OCI-LY7 (cell line): ENCODE results near the gene CNIH2. TPM values are rescaled to one million over a fixed set of nuclear protein-coding genes. Genes with fewer than 3 reads are reported as not detected.
A peak's percentile ranks its signal among the peaks of the same experiment; 100 is the strongest.

Experiments
- BruUV-seq: library from RNA; stranded (reverse); fragments of 400-500 nt; replicated peaks from 2 replicates; lab custom pipeline; 2021; lab: Mats Ljungman, UMichigan
- CTCF ChIA-PET: fragments of 300-600 bp; sonication (Branson Sonifier 250); formaldehyde crosslinking; loops from one replicate; lab custom pipeline; 2022; ENCODE audit warnings: antibody characterized with exemption; ENCODE audit not compliant: unreplicated experiment; lab: Charles Lee
- POLR2A ChIA-PET: fragments of 300-600 bp; sonication (Branson Sonifier 250); formaldehyde crosslinking; loops from one replicate; lab custom pipeline; 2022; ENCODE audit warnings: antibody characterized with exemption; lab: Charles Lee
- DNase-seq: peaks from one replicate; pipeline ENCODE4 v3.0.0-alpha.2; 2015; ENCODE audit warnings: low spot score
- H2AFZ ChIP-seq: fragments of 200-600 bp; sonication (generic), shearing (Covaris generic); 2 replicates; pipeline ENCODE4 v1.6.1; 2014; ENCODE audit warnings: mild to moderate bottlenecking, antibody characterized with exemption, low read length, moderate library complexity
- H3K27ac ChIP-seq: fragments of 200-600 bp; sonication (generic); 2 replicates; pipeline ENCODE4 v1.5.1; 2014; ENCODE audit warnings: mixed run types, low read depth, mild to moderate bottlenecking, moderate library complexity, low read length, inconsistent platforms; ENCODE audit not compliant: poor library complexity, severe bottlenecking
- H3K36me3 ChIP-seq: fragments of 200-600 bp; sonication (generic); 2 replicates; pipeline ENCODE4 v1.6.1; 2014; ENCODE audit warnings: mild to moderate bottlenecking, antibody characterized with exemption, low read length, moderate library complexity, mixed read lengths; ENCODE audit not compliant: insufficient read depth
- H3K4me1 ChIP-seq: fragments of 200-600 bp; sonication (generic); 2 replicates; pipeline ENCODE4 v1.5.1; 2014; ENCODE audit warnings: mild to moderate bottlenecking, low read length; ENCODE audit not compliant: insufficient read depth, poor library complexity, severe bottlenecking
- H3K4me2 ChIP-seq: fragments of 200-600 bp; sonication (generic); 2 replicates; pipeline ENCODE4 v1.6.1; 2014; ENCODE audit warnings: mild to moderate bottlenecking, low read length
- H3K4me3 ChIP-seq: fragments of 200-600 bp; sonication (generic); 2 replicates; pipeline ENCODE4 v1.5.1; 2014; ENCODE audit warnings: mild to moderate bottlenecking, low read depth, low read length; ENCODE audit not compliant: poor library complexity, severe bottlenecking
- H3K79me2 ChIP-seq: fragments of 200-600 bp; sonication (generic); 2 replicates; pipeline ENCODE4 v1.6.1; 2016; ENCODE audit warnings: low read depth, mild to moderate bottlenecking, low read length, moderate library complexity, mixed read lengths; ENCODE audit not compliant: insufficient read depth
- H3K9me2 ChIP-seq: fragments of 200-600 bp; sonication (generic); 2 replicates; pipeline ENCODE4 v1.6.1; 2016; ENCODE audit warnings: mild to moderate bottlenecking, low read length, mixed read lengths; ENCODE audit not compliant: insufficient read depth
- H3K9me3 ChIP-seq: fragments of 200-600 bp; sonication (generic); 2 replicates; pipeline ENCODE4 v1.6.1; 2014; ENCODE audit warnings: mild to moderate bottlenecking, mixed run types, low read length, mixed read lengths
- H4K20me1 ChIP-seq: fragments of 200-600 bp; sonication (generic); 2 replicates; pipeline ENCODE4 v1.6.1; 2014; ENCODE audit warnings: mild to moderate bottlenecking, antibody characterized with exemption, low read length, moderate library complexity, mixed read lengths; ENCODE audit not compliant: insufficient read depth
- EZH2phosphoT487 ChIP-seq: fragments of 200-600 bp; sonication (generic); IDR thresholded peaks from 2 replicates; pipeline ENCODE4 v1.6.1; 2018; ENCODE audit warnings: low read depth, borderline replicate concordance, mild to moderate bottlenecking, mixed run types, antibody characterized with exemption, low read length, moderate library complexity, mixed read lengths
- intact Hi-C: fragments of 100-400 bp; cut with micrococcal nuclease; formaldehyde crosslinking; loops from one replicate; pipeline ENCODE4 v1.10.0; 2022; ENCODE audit not compliant: unreplicated experiment
- total RNA-seq, 2 experiments: library from RNA; depleted of rRNA in 1 of 2; stranded (reverse); fragments of >200 nt in 1 of 2; shearing (Covaris generic) in 1 of 2; gene quantifications; 2 replicates each; pipeline ENCODE4 v1.2.3, GENCODE V29; 2014 to 2022
- TF ChIP-seq, protein P1 (sequence below): fragments of 200-600 bp; sonication (generic); conservative IDR thresholded peaks from 2 replicates; pipeline ENCODE4 v1.5.1; 2014; ENCODE audit warnings: mild to moderate bottlenecking, antibody characterized with exemption, low read length, moderate library complexity, mixed read lengths

Gene CNIH2
- total RNA-seq, 2 experiments from 2014 or later: 0.60 to 2.7 TPM

DNA sequence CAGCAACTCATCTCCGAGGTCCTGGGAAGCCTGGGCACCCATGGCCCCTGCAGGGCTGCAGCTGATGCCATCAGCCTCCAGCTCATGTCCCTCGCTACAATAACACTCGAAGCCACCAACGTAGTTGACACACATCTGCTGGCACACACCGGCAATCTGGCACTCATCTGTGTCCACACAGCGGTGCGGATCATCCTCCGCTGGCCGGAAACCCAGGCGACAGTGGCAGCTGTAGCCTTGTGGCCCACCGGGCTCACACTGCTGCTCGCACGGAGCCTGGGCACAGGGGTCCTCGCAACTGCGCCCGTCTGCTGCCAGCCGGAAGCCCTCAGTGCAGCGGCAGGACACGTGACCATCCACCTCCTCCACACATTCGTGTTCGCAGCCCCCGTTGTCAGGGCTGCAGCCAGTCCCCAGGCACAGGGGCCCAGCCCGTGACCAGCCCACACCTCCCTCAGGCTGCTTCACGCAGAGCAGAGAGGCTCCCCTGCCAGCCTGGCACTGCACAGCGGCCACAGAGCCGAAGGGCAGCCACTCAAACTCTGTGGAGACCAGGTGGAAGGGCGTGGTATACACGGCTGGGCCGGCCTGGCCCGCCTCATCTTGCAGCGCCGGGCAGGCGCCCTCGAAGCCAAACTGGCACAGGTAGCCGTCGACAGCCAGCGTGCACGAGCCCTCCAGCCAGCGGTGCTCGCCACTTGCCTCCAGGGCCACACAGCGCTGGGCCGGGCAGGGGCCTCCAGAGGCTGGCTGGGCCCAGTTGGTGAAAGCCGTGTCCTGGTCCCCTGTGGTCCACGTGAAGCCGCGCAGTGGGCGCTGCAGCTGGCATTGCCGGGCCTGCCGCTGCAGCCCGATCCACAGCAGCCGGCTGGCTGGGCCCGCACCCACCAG is 38.2 kb downstream of the CNIH2 start:
- no peaks in the 10 kb centered on the region for H3K9me2 ChIP-seq
- no peak overlapping the region for H3K27ac ChIP-seq
- no peaks in the 10 kb centered on the region for H4K20me1 ChIP-seq
- H3K36me3 ChIP-seq: no peaks in the 10 kb centered on the region
- no TSS peak for BruUV-seq
- H3K4me1 ChIP-seq: peaks cover 42% of the 10 kb centered on the region
- H3K4me3 ChIP-seq: no peak overlapping the region
- H3K79me2 ChIP-seq: no peaks in the 10 kb centered on the region
- H3K4me2 ChIP-seq: no peak overlapping the region
- intact Hi-C loops: no loop called here
- POLR2A ChIA-PET: no interaction called here
- CTCF ChIA-PET: no interaction called here
- H3K9me3 ChIP-seq: no peaks in the 10 kb centered on the region
- TF ChIP-seq, protein P1, sequence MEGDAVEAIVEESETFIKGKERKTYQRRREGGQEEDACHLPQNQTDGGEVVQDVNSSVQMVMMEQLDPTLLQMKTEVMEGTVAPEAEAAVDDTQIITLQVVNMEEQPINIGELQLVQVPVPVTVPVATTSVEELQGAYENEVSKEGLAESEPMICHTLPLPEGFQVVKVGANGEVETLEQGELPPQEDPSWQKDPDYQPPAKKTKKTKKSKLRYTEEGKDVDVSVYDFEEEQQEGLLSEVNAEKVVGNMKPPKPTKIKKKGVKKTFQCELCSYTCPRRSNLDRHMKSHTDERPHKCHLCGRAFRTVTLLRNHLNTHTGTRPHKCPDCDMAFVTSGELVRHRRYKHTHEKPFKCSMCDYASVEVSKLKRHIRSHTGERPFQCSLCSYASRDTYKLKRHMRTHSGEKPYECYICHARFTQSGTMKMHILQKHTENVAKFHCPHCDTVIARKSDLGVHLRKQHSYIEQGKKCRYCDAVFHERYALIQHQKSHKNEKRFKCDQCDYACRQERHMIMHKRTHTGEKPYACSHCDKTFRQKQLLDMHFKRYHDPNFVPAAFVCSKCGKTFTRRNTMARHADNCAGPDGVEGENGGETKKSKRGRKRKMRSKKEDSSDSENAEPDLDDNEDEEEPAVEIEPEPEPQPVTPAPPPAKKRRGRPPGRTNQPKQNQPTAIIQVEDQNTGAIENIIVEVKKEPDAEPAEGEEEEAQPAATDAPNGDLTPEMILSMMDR: no peak
- TF ChIP-seq EZH2phosphoT487: no peak
- H2AFZ ChIP-seq: no peak overlapping the region
- DNase-seq: no peak

DNA sequence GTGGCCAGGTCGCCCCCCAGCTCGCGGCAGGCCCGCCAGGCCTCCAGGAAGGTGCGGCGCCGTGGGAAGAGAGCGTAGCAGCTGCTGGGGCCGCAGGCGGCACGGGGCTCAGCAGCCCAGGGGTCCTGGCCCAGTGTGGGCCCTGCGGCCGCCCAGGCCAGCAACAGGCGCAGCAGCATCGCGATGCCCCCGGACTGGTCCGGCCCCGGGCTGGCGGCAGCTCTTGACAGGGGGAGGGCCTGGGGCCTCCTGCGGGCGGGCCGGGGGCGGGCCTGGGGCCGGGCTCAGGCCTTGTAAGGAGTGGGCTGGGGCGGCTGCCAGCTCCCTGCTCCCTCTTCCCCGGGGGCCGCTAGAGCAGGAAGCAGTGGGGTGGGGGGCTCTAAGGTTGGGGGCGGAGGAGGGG is 38.9 kb downstream of the CNIH2 start, which contains the start of gene CD248:
Gene CD248, minus strand, starts transcription at position 196 of the 403 bp plus-strand sequence. Its CDS starts 17 bp downstream, at position 179.
- H2AFZ ChIP-seq: peak within 1 kb of the TSS; percentile 83
- no peaks in the 10 kb centered on the region for H3K9me2 ChIP-seq
- intact Hi-C loops: no loop called here
- BruUV-seq: no TSS peak
- no peaks in the 10 kb centered on the region for H3K79me2 ChIP-seq
- H4K20me1 ChIP-seq: no peaks in the 10 kb centered on the region
- CTCF ChIA-PET: interaction anchor here (1.0 kb wide), 1 partner anchor 50 kb away, joined by 4 read pairs; no protein-coding TSS in a partner anchor
- DNase-seq: no peak
- TF ChIP-seq, protein P1: no peak
- TF ChIP-seq EZH2phosphoT487: no peak
- peaks cover 38% of the 10 kb centered on the region for H3K4me1 ChIP-seq
- no peaks in the 10 kb centered on the region for H3K36me3 ChIP-seq
- peak within 1 kb of the TSS; percentile 83 for H3K27ac ChIP-seq
- peak within 1 kb of the TSS; percentile 81 for H3K4me2 ChIP-seq
- peak within 1 kb of the TSS; percentile 49 for H3K4me3 ChIP-seq
- H3K9me3 ChIP-seq: no peaks in the 10 kb centered on the region
- POLR2A ChIA-PET: no interaction called here

DNA sequence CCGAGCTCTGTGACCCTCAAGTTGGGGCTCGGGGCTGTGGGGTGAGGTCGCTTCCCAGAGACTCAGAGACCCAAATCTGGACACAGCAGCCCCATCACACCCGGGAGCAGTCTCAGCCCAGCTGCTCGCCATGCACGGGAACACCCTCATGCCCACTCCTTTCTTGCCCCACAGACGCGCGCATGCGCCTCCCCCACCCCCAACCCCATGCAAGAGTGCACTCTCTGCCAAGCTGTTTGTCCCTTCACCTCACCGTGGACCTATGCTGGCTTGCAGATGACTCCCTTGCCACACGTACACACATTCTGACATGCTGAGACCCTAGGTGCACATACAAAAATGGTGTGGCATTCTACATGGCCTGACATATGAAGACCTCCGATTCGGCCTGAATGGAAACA is 39.3 kb downstream of the CNIH2 start:
- peak overlapping the region; percentile 83 for H2AFZ ChIP-seq
- BruUV-seq: no TSS peak

More for the DNA sequence above, 39.3 kb downstream of the CNIH2 start:
- peak overlapping the region; percentile 49 for H3K4me3 ChIP-seq
- DNase-seq: peak; percentile 59
- POLR2A ChIA-PET: interaction anchor here (0.6 to 1.2 kb wide), 2 partner anchors 31 to 38 kb away, joined by 3 read pairs; no protein-coding TSS in a partner anchor
- CTCF ChIA-PET: interaction anchor here (1.0 kb wide), 1 partner anchor 51 kb away, joined by 4 read pairs; no protein-coding TSS in a partner anchor
- H3K4me1 ChIP-seq: peaks cover 38% of the 10 kb centered on the region
- no peaks in the 10 kb centered on the region for H3K36me3 ChIP-seq
- no peaks in the 10 kb centered on the region for H3K9me3 ChIP-seq
- H3K27ac ChIP-seq: peak overlapping the region; percentile 83
- no peak for TF ChIP-seq EZH2phosphoT487
- TF ChIP-seq, protein P1: no peak
- H3K9me2 ChIP-seq: no peaks in the 10 kb centered on the region
- no peaks in the 10 kb centered on the region for H4K20me1 ChIP-seq
- H3K4me2 ChIP-seq: peak overlapping the region; percentile 81
- intact Hi-C loops: no loop called here
- no peaks in the 10 kb centered on the region for H3K79me2 ChIP-seq
